GM21717 (cell line): Measurements from ENCODE around the gene AMFR.

ENCODE experiments used
- ATAC-seq: cut with Tn5 transposase; IDR thresholded peaks from one replicate; pipeline ENCODE4 v1.9.1; 2021; ENCODE audit warnings: mild to moderate bottlenecking, moderate library complexity; ENCODE audit not compliant: unreplicated experiment

The AMFR gene

GRCh38 chr16:56425439-56425832 is at the start of gene AMFR:
AMFR (minus strand) TSS chr16:56425545; CDS start chr16:56425327, 218 bp downstream.
- peak; percentile 82 for ATAC-seq

GRCh38 chr16:56470666-56471065 is 45.3 kb upstream of the AMFR start:
- no peak for ATAC-seq

- ATAC-seq, result no peak
These were observed 44.9 kb upstream of the AMFR start for GRCh38 chr16:56470232-56470631.

GRCh38 chr16:56469748-56470147 is 44.4 kb upstream of the AMFR start:
- no peak for ATAC-seq

- no peak for ATAC-seq
These were observed 43.5 kb upstream of the AMFR start for GRCh38 chr16:56468800-56469199.

GRCh38 chr16:56466344-56466743 is 41.0 kb upstream of the AMFR start:
- ATAC-seq, result no peak

- no peak for ATAC-seq
These were observed 37.8 kb upstream of the AMFR start for GRCh38 chr16:56463153-56463552.

GRCh38 chr16:56462064-56462796 is 36.9 kb upstream of the AMFR start:
- no peak for ATAC-seq

GRCh38 chr16:56460101-56460500 is 34.8 kb upstream of the AMFR start:
- ATAC-seq, result no peak

GRCh38 chr16:56457927-56458470 is 32.7 kb upstream of the AMFR start:
- ATAC-seq, result no peak

GRCh38 chr16:56451753-56452689 is 26.7 kb upstream of the AMFR start:
- ATAC-seq, result peak; percentile 42

- peak; percentile 98 for ATAC-seq
These were observed 25.8 kb upstream of the AMFR start, which contains the start of the genes NUDT21 and OGFOD1 for GRCh38 chr16:56450986-56451752. NUDT21 (minus strand) TSS chr16:56451332; CDS start chr16:56451202, 130 bp downstream. OGFOD1 (plus strand) TSS chr16:56451554; CDS start chr16:56451613, 59 bp downstream.

- ATAC-seq, result no peak
These were observed 25.1 kb upstream of the AMFR start for GRCh38 chr16:56450275-56450985.

GRCh38 chr16:56448005-56448404 is 22.7 kb upstream of the AMFR start:
- ATAC-seq, result no peak

- no peak for ATAC-seq
These were observed 21.9 kb upstream of the AMFR start for GRCh38 chr16:56447286-56447685.

GRCh38 chr16:56438038-56438437 is 12.7 kb upstream of the AMFR start:
- no peak for ATAC-seq

- no peak for ATAC-seq
These were observed 10.9 kb upstream of the AMFR start for GRCh38 chr16:56436258-56436657.

GRCh38 chr16:56428091-56428490 is 2.7 kb upstream of the AMFR start:
- ATAC-seq, result no peak

- no peak for ATAC-seq
These were observed 1.2 kb upstream of the AMFR start for GRCh38 chr16:56426585-56426984.
